Vagina (tissue), 2 donors: ENCODE results near the gene SLC9A9. TPM values are rescaled to one million over a fixed set of nuclear protein-coding genes. Genes with fewer than 3 reads are reported as not detected.

Experiments used
- DNase-seq, 2 donors: peaks; one replicate each; pipeline ENCODE4 v3.0.0-alpha.2; 2017; ENCODE audit errors: extremely low spot score in 2 of 2
- H3K27ac ChIP-seq: fragments of 200-600 bp; sonication (generic); one replicate; pipeline ENCODE4 v1.5.1; 2019
- H3K27me3 ChIP-seq: fragments of 200-600 bp; sonication (generic); one replicate; pipeline ENCODE4 v1.5.1; 2019
- H3K36me3 ChIP-seq, 2 donors: fragments of 200-600 bp; sonication (generic); one replicate each; pipeline ENCODE4 v1.5.1; 2017 to 2019
- H3K4me1 ChIP-seq: fragments of 200-600 bp; sonication (generic); one replicate; pipeline ENCODE4 v1.5.1; 2019
- H3K4me3 ChIP-seq, 2 donors: fragments of 200-600 bp; sonication (generic); 1 replicate in 1 of 2; 2 replicates in 1 of 2; pipeline ENCODE4 v1.5.1; 2016 to 2019
- H3K9me3 ChIP-seq: fragments of 200-600 bp; sonication (generic); one replicate; pipeline ENCODE4 v1.5.1; 2019
- CTCF ChIP-seq, 3 experiments: fragments of 450-650 bp in 2 of 3; fragments of 200-600 bp in 1 of 3; sonication (generic) in 1 of 3; IDR thresholded peaks; one replicate each; pipeline ENCODE4 v1.5.1; 2017 to 2019; ENCODE audit warnings: antibody characterized with exemption in 3 of 3, mild to moderate bottlenecking in 2 of 3, moderate library complexity in 2 of 3
- POLR2A ChIP-seq, 2 donors: fragments of 450-650 bp; IDR thresholded peaks; one replicate each; pipeline ENCODE4 v1.6.1; 2017; ENCODE audit warnings: antibody characterized with exemption in 2 of 2, mild to moderate bottlenecking in 2 of 2, moderate library complexity in 2 of 2
- POLR2AphosphoS5 ChIP-seq, 2 donors: sonication (generic); formaldehyde crosslinking; IDR thresholded peaks; one replicate each; pipeline ENCODE4 v1.9.0; 2017; ENCODE audit warnings: antibody characterized with exemption in 2 of 2, mild to moderate bottlenecking in 2 of 2, low read depth in 1 of 2; ENCODE audit not compliant: insufficient read depth in 1 of 2
- intact Hi-C: fragments of 100-400 bp; cut with DNase I; formaldehyde crosslinking; loops from one replicate; pipeline ENCODE4 v1.15.1; 2023
- total RNA-seq: library from RNA; depleted of rRNA; stranded (reverse); fragments of >200 nt; gene quantifications from one replicate; pipeline ENCODE4 v1.2.3, GENCODE V29; 2016

Gene SLC9A9
- total RNA-seq, 1 donor from 2014 or later, result 30.7 TPM

- Histone ChIP-seq H3K36me3 (no peaks in the 10 kb centered on the region), H3K27ac (no peak overlapping the region), H3K4me3 (no peak overlapping the region), H3K4me1 (peaks cover 9% of the 10 kb centered on the region), H3K27me3 (no peaks in the 10 kb centered on the region), H3K9me3 (no peaks in the 10 kb centered on the region)
- intact Hi-C loops, result no loop called here
- TF ChIP-seq POLR2AphosphoS5 (IDR thresholded peaks at IDR 0.05; ENCODE audit: insufficient read depth in 1 of 2, low read depth in 1 of 2) (no peak), CTCF (IDR thresholded peaks at IDR 0.05) (no peak), POLR2A (IDR thresholded peaks at IDR 0.05) (no peak)
- DNase-seq, result no peak
These were observed 116.9 kb downstream of the SLC9A9 start for GRCh38 chr3:143731320-143731719.

- no peak overlapping the region for H3K4me3 ChIP-seq
- no peak overlapping the region for H3K27ac ChIP-seq
- TF ChIP-seq POLR2AphosphoS5 (IDR thresholded peaks at IDR 0.05; ENCODE audit: insufficient read depth in 1 of 2, low read depth in 1 of 2) (no peak), POLR2A (IDR thresholded peaks at IDR 0.05) (no peak), CTCF (IDR thresholded peaks at IDR 0.05) (no peak)
- H3K4me1 ChIP-seq, result peaks cover 9% of the 10 kb centered on the region
- no peaks in the 10 kb centered on the region for H3K9me3 ChIP-seq
- no peaks in the 10 kb centered on the region for H3K27me3 ChIP-seq
- no peak for DNase-seq
- intact Hi-C loops, result no loop called here
- no peaks in the 10 kb centered on the region for H3K36me3 ChIP-seq
These were observed 120.9 kb downstream of the SLC9A9 start for GRCh38 chr3:143727391-143727790.

DNA sequence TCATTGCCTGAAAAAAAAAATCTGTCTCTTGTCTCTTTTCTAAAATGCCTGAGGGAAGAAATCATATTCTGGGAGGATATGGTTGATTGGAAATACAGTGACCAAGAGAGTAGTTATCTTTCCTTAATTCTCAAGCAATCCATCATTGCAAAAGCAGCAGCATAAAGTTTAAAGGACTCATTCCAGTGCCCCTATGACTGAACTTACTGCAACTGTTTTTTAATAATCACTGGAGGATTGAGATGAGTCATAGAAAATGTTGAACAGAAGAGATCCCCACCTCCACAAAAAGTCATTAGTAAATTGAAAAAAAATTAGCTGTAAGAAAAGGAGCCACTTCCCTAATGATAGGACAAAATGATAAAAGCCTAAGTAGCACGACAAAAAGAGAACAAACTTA is 121.5 kb downstream of the SLC9A9 start:
- DNase-seq, result no peak
- Histone ChIP-seq H3K36me3 (no peaks in the 10 kb centered on the region), H3K4me1 (peaks cover 9% of the 10 kb centered on the region), H3K4me3 (no peak overlapping the region), H3K9me3 (no peaks in the 10 kb centered on the region), H3K27me3 (no peaks in the 10 kb centered on the region), H3K27ac (no peak overlapping the region)
- TF ChIP-seq POLR2A (IDR thresholded peaks at IDR 0.05), result no peak
- TF ChIP-seq POLR2AphosphoS5 (IDR thresholded peaks at IDR 0.05; ENCODE audit: insufficient read depth in 1 of 2, low read depth in 1 of 2), result no peak
- TF ChIP-seq CTCF (IDR thresholded peaks at IDR 0.05), result no peak
- intact Hi-C loops, result no loop called here

GRCh38 chr3:143720381-143720780 is 127.9 kb downstream of the SLC9A9 start:
- no peak overlapping the region for H3K4me3 ChIP-seq
- H3K9me3 ChIP-seq, result no peaks in the 10 kb centered on the region
- H3K4me1 ChIP-seq, result no peaks in the 10 kb centered on the region
- H3K27ac ChIP-seq, result no peak overlapping the region
- no peak for DNase-seq
- no peak for TF ChIP-seq POLR2AphosphoS5 (IDR thresholded peaks at IDR 0.05; ENCODE audit: insufficient read depth in 1 of 2, low read depth in 1 of 2)
- no peak for TF ChIP-seq POLR2A (IDR thresholded peaks at IDR 0.05)
- no peak for TF ChIP-seq CTCF (IDR thresholded peaks at IDR 0.05)
- intact Hi-C loops, result no loop called here
- no peaks in the 10 kb centered on the region for H3K36me3 ChIP-seq
- H3K27me3 ChIP-seq, result no peaks in the 10 kb centered on the region

- TF ChIP-seq POLR2AphosphoS5 (IDR thresholded peaks at IDR 0.05; ENCODE audit: insufficient read depth in 1 of 2, low read depth in 1 of 2) (no peak), POLR2A (IDR thresholded peaks at IDR 0.05) (no peak), CTCF (IDR thresholded peaks at IDR 0.05) (no peak)
- intact Hi-C loops, result no loop called here
- H3K27me3 ChIP-seq, result no peaks in the 10 kb centered on the region
These were observed 129.8 kb downstream of the SLC9A9 start for GRCh38 chr3:143718463-143718862.

More at GRCh38 chr3:143718463-143718862, 129.8 kb downstream of the SLC9A9 start:
- Histone ChIP-seq H3K9me3 (no peaks in the 10 kb centered on the region), H3K27ac (no peak overlapping the region), H3K4me3 (no peak overlapping the region), H3K4me1 (no peaks in the 10 kb centered on the region), H3K36me3 (no peaks in the 10 kb centered on the region)
- DNase-seq, result no peak
